Activated T-helper 1 cell treated with Interleukin-2 at 50 U/mL for 16 hours (primary cell): ENCODE measurements around the gene MET.

Experiments used
- DNase-seq: peaks from one replicate; pipeline ENCODE4 v3.0.0-alpha.2; 2020; ENCODE audit warnings: low read depth

Gene MET

GRCh38 chr7:116785843-116786242, 113.8 kb downstream of the MET start:
- DNase-seq: no peak

- no peak for DNase-seq
These were observed 114.9 kb downstream of the MET start for GRCh38 chr7:116786791-116787443.

GRCh38 chr7:116787881-116788280, 115.9 kb downstream of the MET start:
- DNase-seq: no peak

GRCh38 chr7:116788572-116789197, 116.7 kb downstream of the MET start:
- DNase-seq: no peak

- DNase-seq: no peak
These were observed 118.0 kb downstream of the MET start for GRCh38 chr7:116790025-116790424.

- no peak for DNase-seq
These were observed 120.8 kb downstream of the MET start for GRCh38 chr7:116792813-116793212.

- no peak for DNase-seq
These were observed 121.9 kb downstream of the MET start for GRCh38 chr7:116793795-116794340.

- no peak for DNase-seq
These were observed 124.5 kb downstream of the MET start for GRCh38 chr7:116796471-116796870.

- no peak for DNase-seq
These were observed 125.6 kb downstream of the MET start for GRCh38 chr7:116797612-116798011.

- DNase-seq: no peak
These were observed 126.2 kb downstream of the MET start for GRCh38 chr7:116798232-116798631.

- DNase-seq: no peak
These were observed 127.9 kb downstream of the MET start for GRCh38 chr7:116799916-116800315.

GRCh38 chr7:116800594-116800993, 128.6 kb downstream of the MET start:
- DNase-seq: no peak

- no peak for DNase-seq
These were observed 129.2 kb downstream of the MET start for GRCh38 chr7:116801092-116801710.

GRCh38 chr7:116802144-116802745, 130.2 kb downstream of the MET start:
- no peak for DNase-seq

- no peak for DNase-seq
These were observed 130.8 kb downstream of the MET start for GRCh38 chr7:116802746-116803152.

- no peak for DNase-seq
These were observed 132.5 kb downstream of the MET start for GRCh38 chr7:116804471-116804870.

- DNase-seq: no peak
These were observed 133.1 kb downstream of the MET start for GRCh38 chr7:116805100-116805544.

- DNase-seq: no peak
These were observed 134.3 kb downstream of the MET start for GRCh38 chr7:116806046-116806944.

- no peak for DNase-seq
These were observed 135.1 kb downstream of the MET start for GRCh38 chr7:116807011-116807560.

- no peak for DNase-seq
These were observed 137.8 kb downstream of the MET start for GRCh38 chr7:116809636-116810266.
